HG03135 (cell line): ENCODE data around the gene KLF5.

ENCODE experiments used
- ATAC-seq: cut with Tn5 transposase; IDR thresholded peaks from one replicate; pipeline ENCODE4 v1.9.1; 2021; ENCODE audit warnings: mild to moderate bottlenecking, moderate library complexity; ENCODE audit not compliant: unreplicated experiment

KLF5 gene

DNA sequence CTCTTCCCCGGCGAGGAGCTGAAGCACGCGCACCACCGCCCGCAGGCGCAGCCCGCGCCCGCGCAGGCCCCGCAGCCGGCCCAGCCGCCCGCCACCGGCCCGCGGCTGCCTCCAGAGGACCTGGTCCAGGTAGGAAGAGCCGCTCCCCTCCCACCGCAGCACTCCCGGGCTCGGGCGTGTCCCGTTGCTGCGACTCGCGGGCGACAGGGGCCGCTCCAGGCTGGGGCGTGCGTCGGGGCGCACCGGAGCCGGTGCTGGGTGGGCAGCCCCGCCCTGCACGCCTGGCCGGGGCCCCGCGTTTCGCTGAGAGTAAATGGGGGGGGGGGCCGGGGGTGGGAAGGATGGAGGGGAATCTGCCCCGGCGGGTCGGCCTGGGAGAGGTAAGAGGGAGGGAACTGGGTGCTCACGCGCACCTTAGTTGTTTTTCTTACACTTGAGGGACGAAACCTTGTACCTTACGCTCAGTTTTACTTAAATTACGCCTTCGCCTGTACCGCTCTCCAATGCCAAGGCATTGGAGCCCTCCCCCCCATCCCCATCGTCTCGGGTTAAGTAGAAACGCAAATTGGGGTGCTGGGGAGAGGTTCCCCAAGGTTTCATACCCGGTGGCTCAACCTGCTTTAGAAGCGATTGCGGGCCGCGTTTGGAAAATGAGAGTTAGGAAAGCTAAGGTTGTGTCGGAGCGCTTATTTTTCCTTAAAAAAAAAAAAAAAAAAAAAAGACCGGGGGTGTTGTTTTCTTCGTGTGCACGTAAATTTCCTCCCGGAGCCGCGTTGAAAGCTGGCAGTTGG, 850 bp downstream of the KLF5 start:
- peak; percentile 43 for ATAC-seq

- no peak for ATAC-seq
These were observed 1.7 kb downstream of the KLF5 start for GRCh38 chr13:73060251-73061160.

DNA sequence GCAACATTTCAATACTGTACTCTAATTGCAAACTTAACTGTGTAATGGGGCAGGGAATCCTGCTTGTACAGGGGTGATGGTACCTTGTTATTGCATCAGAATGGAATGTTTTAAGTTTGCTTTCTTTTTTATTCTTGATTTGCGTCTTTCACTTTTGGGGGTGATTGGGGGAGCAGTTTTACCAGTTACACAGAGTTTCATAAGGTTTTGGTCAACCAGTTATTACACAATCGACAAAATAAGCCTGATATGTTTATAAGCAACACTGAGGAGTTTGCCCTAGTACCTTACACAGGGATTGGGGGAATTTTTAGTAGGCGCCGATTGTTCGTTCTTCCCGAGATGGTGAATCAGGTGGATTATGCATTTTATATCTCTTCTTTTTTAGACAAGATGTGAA, 2.7 kb downstream of the KLF5 start:
- ATAC-seq: no peak

- ATAC-seq: no peak
These were observed 3.1 kb downstream of the KLF5 start for GRCh38 chr13:73061876-73062275.

- no peak for ATAC-seq
These were observed 3.7 kb downstream of the KLF5 start for GRCh38 chr13:73062468-73062867.

DNA sequence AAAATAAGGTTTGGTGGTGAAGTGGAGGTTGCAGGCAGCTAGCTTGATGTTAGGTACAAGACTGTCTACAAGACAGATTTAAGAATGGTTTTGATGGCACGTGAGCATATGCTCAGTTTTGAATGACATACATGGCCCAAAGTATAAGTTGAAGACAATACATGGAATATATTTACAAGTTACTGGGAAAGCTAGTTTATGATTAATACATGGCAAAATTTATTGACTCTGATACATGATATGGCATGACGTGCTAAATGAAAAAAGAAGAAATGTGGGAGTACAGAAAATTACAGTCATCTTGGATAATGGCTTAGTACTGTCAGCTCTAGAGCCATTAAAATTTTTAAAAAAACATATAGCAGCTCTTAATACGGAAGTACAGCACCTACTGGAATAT, 4.4 kb downstream of the KLF5 start:
- no peak for ATAC-seq

DNA sequence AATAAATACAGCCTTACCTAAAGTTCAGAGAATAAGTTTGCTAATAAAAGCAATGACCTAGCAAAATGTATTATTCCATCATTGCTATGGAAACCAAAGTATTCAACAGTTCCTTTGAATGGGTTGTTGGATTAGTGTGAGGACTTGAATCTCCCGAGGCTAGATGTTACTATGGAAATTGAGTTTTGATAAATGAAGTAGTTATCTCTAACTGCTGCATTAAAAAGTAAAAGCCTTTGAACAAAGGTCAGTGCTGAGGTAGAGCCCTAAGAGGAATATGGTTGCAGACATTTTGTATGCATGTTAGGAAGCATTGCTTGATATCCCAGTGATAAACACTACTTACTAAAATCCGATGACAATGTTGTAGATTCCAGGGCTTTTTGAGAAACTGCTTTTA, 6.2 kb downstream of the KLF5 start:
- no peak for ATAC-seq

DNA sequence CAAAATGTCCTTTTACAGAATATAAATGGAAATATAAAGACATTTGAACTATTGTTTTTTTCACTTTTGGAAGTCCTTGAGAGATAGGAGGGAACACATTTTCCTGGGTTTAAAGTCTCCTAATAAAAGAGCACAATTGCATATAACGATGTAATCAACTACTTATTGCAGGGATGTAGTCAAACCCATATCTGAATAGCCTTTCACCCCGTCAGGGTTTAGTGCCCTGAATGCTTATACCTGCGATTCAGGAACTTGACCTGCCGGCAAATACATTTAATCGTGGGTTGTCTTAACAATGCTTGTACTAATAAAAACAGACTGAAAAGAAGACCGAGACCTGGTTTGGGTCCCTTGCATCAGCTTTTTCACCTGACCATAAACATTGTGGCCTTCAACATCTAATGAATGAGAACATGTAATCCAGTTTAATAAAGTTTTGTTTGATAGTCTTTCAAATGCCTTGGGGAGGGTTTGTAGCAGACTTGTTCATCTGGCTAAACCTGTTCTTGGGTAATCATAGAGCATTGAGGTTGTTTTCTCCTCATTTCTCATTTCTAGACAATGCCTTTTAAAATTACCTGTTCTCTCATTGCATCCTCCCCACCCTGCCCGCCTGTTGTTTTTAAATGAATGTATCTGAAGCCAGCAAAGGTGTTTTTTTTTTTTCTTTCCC, 7.0 kb downstream of the KLF5 start:
- ATAC-seq: no peak

DNA sequence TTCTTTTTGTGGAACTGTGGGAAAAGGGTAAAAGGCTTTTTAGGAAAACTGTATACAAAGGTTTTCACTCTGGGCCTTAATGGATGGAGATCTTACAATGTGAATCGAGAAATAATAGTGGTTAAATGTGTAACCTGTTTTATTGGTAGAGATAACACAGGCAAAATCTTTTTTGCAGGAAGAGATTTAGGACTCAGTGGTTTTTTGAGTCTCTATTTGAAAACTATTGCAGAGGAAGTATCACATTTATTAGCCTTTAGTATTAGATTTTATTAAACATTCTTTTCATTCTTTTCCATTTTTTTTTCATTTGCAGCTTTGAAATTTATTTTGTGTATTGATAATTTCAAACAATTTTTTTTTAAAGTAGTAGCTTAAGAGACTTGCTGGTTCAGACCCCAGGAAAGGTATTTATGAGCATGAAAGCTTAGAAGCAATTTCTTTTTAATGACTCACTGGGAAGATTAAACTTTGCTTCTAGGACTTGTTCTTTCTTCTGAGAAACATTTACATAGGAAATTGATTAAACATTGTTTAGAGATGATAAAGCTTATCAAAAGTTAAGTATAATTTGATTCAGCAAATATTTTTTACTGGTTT, 10.5 kb downstream of the KLF5 start:
- no peak for ATAC-seq

DNA sequence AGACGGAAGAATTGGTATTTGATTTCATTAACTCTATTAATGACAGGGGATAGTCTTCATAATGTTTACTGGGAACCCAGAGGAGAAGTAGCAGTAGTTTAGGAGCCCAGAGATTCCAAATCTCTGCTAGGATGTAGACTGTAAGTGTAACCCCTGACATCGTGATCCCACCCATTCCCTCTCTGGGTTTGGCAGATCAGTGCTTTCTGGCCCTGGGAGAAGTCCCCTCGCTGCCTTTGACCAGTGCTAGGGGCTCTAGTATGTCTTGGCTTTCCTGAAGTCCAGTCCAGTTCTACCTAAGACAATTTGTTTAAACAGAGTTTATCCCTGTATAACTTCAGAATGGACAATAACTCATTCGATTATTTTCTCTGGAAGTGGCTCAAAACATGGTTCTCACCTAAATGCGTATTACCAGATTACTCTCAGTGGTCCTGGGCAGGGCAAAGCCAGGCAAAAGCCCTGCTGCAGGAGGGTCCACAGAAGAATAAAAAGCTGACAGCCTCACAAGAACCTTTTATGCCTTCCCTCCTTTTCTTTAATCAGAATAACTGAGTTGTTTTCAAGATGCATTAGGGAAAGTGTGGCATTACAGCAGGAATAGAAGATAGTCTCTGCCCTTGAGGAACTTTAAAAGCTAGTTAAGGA, 11.8 kb downstream of the KLF5 start:
- no peak for ATAC-seq

DNA sequence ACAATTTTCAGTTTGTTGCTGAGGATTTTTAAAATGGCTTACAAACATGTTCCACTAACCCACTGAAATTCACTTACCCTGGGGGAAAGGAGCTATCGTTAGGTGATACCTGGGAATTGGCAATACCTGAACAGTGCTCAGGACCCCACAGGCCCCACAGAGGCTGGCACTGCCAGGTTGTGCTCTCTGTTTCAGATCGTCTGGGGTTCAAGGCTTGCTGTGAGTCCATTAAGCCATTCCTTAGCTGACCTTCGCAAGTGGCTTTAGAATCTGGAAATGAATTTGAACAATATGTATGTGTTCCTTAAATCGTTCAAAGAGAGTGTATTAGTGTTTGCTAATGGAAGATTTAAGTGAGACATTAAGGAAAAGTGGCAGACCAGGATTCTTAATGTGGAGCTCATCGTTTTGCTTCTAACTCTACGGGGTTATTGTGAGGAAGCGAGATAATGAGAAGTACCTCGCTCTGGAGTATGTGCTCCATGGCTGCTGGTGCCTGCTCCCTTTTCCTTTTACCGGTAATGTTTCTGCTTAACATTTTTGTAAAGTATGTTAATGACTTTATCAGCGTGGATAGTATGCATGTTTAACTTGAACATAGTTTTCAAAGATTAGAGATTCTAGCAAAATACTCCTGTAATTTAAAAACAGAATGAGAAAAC, 13.6 kb downstream of the KLF5 start:
- ATAC-seq: no peak

DNA sequence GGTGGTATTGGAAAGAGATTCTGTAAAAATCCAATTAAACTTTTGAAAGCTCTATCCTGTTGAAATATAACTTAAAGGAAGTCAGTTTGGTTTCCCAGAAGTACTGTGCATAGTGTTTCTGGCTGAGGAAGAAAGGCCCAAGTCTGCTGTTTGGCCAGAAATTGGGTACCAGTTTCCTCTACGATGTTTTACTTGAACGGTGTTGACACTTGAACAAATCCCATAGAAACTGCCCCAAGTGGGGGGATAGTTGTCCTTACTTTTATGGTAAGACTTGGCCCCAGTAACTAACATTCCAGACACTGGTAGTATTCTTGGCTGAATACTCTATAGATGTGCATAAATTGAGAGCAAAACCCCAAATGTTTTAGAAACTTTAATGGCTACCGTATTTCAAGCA, 14.2 kb downstream of the KLF5 start:
- ATAC-seq: no peak

GRCh38 chr13:73074014-73074413, 15.2 kb downstream of the KLF5 start:
- ATAC-seq: peak; percentile 68

DNA sequence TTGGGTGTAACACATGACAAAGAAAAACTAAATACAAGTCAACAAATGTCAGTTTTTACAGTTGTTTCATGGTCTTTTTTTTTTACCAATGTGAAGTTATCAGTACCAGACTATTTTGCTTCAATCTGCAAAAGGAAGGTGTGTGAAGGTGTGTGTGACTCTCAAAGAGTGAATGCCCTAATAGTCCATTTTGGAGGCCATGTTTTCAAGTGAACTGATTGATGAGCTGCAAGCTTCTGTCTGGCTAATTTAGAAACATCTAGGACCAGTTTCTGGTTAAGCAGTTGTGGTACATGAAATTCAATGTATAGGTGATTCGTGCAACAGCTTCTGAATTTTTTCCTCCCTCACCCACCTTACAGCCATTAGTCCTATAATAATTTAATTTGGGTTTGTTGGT, 16.1 kb downstream of the KLF5 start:
- ATAC-seq: no peak

GRCh38 chr13:73075546-73075945, 16.7 kb downstream of the KLF5 start:
- no peak for ATAC-seq

GRCh38 chr13:73075954-73076353, 17.1 kb downstream of the KLF5 start:
- ATAC-seq: no peak

DNA sequence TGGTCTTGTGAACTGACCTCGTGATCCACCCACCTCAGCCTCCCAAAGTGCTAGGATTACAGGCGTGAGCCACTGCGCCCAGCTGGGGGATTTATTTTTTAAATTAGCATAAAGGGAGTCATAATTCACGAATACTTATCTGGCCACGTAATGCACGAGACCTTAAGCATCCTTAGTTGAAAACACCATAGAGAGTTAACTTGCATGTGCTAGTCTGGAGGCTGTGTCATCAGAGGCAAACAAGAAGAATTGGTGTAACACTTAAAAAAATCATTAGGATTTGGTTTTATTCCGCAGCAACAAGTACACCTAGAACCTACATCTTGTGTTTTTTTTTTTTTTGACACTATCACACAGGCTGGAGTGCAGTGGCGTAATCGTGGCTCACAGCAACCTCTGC, 19.1 kb downstream of the KLF5 start:
- ATAC-seq: no peak

DNA sequence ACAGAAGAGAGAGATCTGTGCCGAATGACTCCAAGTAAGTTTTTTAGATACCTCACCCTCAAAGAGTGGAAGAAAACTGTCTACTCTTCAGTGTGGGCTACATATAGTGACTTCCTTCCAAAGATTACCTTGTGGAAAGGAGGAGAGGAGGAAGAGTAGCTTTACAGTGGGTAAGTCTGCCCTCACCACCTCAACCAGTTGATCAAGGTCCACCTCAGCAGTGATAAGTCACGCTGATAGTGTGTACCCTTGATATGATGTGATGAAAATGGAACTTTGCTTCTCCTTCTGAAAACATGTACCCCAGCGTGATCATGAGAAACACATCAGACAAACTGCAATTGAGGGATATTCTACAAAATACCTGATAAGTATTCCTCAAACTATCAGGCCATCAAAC, 20.6 kb downstream of the KLF5 start:
- no peak for ATAC-seq

DNA sequence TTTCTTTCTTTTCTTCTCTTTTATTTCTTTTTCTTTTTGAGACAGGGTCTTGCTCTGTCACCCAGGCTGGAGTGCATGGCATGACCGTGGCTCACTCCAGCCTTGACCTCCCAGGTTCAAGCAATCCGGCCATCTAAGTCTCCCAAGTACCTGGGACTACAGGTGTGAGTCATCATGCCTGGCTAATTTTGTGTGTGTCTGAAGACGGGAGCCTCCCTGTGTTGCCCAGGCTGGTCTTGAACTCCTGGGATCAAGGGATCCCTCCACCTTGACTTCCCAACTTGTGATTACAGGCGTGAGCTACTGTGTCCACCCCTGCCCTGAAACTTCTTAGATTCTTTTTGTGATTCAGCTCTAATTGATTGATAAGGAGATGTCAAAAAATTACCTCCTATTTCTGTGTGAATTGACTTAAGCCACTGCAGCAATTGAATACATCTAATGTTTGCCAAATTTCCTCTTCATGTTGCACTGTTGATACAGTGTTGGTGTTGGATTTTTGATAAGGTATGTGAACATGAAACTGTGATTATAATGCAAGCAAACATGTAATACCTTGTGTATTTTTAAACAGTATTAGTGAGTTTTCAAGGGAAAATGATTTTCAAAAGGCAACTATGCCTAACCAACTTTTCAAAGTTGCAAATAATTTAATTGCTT, 22.6 kb downstream of the KLF5 start:
- ATAC-seq: no peak

DNA sequence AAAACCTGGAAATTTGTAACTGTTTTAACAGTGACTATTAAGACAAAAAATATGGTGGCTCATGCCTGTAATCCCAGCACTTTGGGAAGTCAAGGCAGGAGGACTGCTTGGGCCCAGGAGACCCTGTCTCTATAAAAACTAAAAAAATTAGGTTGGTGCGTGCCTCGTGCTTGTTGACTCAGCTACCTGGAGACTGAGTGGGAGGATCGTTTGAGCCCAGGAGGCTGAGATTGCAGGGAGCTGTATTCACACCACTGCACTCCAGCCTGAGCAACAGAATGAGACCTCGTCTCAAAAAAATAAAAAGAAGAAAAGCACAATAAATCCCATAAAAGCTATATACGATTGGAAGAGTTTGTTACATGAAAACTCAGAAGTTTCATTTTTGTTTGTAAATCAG, 23.7 kb downstream of the KLF5 start:
- ATAC-seq: no peak
